Measurements from ENCODE around the gene DCUN1D5.

DNA sequence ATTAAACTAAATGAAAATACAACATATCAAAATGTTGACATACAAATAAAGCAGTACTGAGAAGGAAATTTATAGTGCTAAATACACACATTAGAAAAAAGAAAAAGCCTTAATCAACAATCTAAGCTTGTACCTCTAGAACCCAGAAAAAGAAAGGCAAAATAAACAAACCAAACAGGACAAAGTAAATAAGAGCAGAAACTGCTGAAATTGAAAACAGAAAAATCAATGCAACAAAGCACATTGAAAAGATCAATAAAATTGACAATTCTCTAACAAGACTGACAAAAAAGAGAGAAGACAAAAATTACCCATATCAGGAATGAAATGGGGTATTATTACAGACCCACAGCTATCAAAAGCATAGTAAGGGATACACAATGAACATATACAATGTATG, 21.0 kb downstream of the DCUN1D5 start:
- TF ChIP-seq POLR2A (IDR thresholded peaks at IDR 0.05): no peak
- TF ChIP-seq, protein P1, sequence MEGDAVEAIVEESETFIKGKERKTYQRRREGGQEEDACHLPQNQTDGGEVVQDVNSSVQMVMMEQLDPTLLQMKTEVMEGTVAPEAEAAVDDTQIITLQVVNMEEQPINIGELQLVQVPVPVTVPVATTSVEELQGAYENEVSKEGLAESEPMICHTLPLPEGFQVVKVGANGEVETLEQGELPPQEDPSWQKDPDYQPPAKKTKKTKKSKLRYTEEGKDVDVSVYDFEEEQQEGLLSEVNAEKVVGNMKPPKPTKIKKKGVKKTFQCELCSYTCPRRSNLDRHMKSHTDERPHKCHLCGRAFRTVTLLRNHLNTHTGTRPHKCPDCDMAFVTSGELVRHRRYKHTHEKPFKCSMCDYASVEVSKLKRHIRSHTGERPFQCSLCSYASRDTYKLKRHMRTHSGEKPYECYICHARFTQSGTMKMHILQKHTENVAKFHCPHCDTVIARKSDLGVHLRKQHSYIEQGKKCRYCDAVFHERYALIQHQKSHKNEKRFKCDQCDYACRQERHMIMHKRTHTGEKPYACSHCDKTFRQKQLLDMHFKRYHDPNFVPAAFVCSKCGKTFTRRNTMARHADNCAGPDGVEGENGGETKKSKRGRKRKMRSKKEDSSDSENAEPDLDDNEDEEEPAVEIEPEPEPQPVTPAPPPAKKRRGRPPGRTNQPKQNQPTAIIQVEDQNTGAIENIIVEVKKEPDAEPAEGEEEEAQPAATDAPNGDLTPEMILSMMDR (IDR thresholded peaks at IDR 0.05): no peak

Measured in thyroid gland (tissue), 4 donors.